Erythroblast (primary cell): ENCODE data around the gene SLC39A5.

ENCODE experiments used
- GATA1 ChIP-seq: IDR thresholded peaks from 2 replicates; pipeline ENCODE4 v1.6.1; 2011; ENCODE audit warnings: low read depth, mild to moderate bottlenecking, control low read depth, low read length, moderate library complexity
- POLR2A ChIP-seq: IDR thresholded peaks from 2 replicates; pipeline ENCODE4 v1.6.1; 2011; ENCODE audit warnings: mild to moderate bottlenecking, low read length

DNA sequence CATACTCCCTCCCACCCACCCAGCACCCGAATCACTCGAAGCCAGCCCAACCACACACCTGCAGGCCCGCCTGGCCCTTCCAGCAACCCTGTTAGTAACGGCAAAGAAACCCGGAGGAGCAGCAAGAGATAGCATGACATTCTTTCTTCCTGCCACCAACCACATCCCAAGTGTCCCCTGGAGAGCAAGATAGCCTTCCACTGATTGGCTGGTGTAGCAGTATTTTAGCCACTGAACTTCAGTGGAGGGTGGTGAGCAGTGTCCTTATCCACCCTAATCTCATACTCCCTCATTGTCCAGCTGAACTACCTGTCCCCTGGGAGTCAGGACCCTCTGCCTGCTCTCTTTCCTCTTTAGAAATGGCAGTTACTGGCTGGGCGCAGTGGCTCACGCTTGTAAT lies 769 bp upstream of the SLC39A5 start:
- TF ChIP-seq POLR2A: no peak
- TF ChIP-seq GATA1: no peak
